DMS114 treated with DMSO at 0.1 percent for 48 hours (cell line): ENCODE results near the gene SNX15.

Source experiments
- DNase-seq: peaks from one replicate; lab custom pipeline; 2025; ENCODE audit not compliant: unreplicated experiment; lab: John Stamatoyannopoulos, UW

SNX15 gene

DNA sequence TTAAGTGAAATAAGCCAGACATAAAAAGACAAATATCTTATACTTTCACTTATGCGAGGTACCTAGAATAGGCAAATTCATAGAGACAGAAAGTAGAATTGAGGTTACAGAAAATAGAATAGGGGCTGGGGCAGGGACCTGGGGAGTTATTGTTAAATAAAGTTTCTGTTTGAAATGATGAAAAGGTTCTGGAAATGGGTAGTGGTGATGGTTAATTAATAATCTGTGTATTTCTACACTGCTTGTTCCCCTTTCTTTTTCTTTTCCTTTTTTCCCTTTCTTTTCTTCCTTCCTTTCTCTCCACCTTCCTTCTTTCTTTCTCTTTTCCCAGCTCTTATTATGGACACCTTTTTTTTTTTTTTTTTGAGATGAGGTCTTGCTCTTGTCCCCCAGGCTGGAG lies 28.3 kb downstream of the SNX15 start:
- DNase-seq = no peak

DNA sequence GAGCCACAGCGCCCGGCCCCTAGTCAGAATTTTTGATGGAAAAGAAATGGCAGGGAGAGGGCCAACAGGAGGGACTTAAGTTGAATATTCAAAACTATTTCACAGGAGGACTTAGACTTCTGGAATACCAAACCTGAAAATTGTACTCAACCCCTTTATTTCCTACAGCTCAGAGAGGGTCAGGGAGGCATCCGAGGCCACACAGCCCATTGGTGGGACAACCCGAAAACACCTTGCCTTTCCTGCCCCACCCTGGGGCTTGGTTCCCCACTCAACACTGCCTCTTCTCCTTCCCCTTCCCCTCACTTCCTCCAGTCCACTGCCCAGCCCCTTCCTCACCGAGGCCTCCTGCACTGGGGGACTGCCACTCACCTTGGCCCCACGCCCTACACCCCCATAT lies 29.8 kb downstream of the SNX15 start:
- no peak for DNase-seq

DNA sequence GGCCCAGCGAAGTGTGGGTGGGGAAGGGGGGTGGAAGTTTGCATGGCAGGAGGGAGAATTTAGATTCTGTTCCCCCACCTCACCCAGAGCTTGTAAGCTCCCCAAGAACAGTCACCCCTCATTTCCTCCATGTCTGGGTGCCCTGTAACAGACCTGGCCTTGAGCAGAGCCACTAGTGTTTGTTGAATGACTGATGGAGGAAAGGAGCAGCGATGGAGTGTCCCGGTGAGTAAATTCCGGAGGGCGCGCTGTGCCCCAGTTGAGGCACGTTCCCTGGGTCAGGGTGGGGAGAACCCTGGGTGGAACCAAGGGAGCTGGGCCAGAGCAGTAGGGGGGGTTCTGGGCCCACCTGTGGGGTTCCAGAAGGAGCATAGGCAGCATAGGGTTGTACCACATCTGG lies 30.3 kb downstream of the SNX15 start:
- no peak for DNase-seq

DNA sequence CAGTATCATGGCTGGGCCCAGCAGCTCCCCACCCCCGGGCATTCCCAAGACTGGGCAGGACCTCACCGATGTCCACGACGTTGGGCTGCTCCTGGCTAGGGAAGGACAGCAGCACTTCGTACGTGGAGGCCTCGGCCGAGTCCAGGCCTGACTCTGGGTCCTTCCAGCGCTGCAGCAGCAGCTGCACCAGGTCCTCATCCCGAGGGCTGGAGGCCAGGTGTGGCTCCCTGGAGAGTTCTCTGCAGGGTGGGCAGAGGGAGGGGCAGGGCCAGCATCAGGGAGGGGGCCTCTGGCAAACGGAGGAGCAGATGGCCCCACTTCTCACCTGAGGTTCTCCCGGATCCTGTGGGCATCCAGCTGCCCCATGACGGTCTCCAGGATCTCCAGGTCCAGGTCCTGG lies 30.8 kb downstream of the SNX15 start:
- DNase-seq = no peak

DNA sequence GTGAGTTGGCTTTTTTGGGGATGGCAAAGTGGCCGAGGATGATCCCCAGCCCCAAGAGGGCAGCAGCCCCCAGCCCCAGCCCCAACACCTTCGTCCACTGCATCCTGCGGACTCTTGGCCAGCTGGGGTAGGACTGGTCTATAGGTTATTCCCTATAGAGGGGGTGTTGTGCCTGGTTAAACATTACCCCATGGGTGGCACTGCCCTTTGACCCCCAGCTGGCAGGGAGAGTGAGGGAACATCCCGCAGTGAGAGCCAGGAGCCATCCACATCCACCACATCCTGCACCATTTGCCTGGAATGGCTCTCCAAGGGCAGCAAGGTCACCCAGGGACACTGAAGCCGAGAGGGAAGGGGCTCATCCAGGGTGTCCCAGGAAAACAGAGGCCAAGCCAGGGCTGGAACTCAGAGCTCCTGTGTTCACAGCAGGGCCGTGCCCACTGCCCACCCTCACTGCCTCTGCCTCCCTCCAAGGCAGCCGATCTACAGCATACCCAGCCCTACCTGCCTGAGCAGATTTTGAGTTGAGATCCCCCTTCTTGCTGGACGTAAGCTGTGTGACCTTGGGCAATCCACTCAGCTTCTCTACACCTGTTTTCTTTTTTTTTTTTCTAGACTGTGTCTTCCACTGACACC lies 31.3 kb downstream of the SNX15 start, which contains the start of gene NAALADL1:
TSS of gene NAALADL1 (minus strand) at position 135 of the 636 bp plus-strand sequence. CDS start at position 103, 32 bp downstream.
- no peak for DNase-seq

DNA sequence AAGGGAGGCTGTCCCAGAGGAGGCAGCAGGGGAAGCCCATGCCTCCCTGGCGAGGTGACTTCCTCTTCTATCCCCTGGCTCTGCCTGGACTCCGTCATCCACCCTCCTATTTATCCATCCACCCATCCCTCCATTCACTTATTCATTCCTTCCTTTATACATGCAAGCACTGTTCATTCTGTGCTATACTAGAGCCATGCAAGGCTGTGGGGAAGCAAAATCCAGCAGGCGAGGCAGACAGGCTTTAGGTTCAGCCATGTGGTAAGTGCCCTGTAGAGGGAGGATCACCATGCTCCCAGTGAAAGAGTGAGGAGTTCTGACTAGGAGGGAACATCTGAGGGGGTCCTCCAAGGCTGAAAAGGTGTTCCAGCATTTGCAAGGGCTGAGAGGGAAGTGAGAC lies 32.3 kb downstream of the SNX15 start:
- no peak for DNase-seq

DNA sequence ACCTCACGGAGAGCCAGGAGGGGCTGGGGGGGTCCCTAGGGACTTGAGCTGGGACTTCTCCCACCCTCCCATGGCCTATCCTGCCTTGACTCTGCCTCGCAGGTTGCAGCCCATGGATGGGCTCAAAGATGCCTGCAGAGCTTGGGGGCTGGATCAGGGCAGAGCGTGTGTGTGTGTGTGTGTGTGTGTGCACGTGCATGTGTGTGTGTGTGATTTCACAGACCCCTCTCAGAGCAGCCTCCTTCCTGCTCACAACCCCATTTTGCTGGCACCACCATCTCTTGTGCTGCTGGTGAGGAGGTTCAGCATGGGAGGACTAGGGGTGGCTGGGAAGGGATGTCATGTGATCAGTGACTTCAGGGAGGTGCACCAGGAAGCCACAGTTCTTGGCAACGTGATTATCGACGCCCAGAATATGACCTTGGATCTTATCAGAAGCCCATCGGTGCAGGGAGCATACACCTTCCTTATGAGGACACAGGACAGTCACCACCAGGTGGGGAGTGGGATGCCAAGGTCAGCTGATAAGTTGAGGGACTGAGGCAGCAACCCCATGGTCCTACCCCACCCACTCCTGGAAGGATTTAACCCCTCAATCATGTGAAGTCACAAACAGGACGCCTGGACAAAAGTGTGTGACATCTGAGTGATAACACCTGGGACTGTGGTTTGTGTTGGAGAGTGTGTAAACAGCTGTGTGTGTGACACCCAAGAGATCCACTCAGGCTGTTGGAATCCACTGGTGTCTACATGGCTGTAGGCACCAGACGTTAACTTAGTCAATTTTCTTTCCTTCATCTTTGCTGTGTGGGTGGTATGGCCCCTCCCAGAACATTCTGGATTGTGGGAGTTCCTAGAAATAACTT lies 33.0 kb downstream of the SNX15 start:
- no peak for DNase-seq

DNA sequence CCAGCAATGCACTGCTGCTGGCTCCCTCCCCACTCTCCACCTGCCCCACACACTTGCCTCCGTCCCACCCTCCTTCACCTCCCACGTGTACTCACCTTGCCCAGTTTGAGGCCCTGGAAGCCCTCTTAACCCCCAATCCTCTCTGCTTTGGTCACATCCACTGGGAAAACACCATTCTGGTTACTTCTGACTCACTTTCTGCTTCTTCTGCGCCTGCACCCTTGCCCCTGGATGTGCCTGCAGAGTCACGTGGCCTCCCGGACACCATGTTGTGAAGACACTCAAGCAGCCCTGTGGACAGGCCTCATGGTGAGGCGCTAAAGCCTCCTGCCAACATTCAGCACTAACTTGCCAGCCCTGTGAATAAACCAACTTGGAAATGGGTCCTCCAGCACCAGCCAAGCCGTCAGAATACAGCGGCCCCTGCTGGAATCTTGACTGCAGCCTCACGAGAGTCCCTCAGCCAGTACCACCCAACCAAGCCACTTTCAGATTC lies 33.7 kb downstream of the SNX15 start:
- no peak for DNase-seq

DNA sequence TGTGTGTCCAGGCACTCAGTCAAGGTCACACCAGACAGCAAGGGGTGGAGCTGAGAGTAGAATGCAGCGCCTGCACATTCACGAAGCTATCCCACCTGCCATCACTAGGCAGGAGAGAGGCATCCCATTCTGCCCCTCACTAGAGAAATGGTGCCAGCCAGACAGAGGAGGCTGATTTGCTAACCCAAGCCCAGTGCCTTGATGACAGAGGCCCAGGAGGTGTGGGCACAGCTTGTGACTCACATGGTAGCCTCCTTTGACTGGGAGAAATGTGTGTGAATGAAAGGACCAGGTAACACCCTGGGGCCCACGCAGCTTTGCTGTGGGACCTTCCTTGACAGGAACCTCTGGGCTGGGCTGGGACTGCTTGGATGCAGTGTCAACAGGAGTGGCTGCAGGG lies 36.3 kb downstream of the SNX15 start:
- DNase-seq = no peak

DNA sequence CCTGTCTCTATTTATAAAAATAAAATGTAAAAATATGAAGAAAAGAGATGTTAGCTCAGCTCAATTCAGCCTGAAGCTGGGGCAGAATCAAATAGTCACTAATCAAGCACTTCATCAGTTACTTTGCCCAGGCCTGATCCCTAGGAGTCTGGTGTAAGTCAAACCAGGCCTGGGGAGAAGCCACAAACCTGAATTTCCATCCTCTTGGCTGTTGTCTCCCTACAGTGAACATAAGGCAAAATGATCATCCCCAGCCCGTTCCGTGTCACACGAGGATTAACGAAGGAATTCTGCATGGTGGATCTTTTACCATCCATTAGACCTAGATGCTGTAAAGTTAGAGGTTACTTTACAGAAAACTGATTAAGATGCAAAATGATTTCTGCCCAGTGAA lies 37.6 kb downstream of the SNX15 start:
- DNase-seq = no peak

DNA sequence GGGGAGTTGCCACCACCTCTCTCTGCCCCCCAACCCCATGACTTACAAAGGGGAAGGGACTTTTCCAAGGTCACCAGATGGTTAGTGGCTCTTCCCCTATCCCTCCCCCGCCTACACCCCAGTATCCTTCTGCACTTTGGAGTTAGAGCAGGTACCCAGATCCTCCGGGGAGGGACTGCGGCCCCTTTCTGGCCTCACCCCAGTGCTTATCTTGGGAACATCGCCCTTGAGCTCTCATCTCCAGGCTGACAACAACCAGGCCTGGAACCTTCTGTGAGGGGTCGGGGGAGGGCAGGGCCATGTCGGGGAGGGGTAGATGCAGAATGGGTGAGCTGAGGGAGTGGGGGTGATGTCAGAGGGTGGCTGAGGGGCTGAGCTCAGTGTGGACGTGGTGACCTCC lies 38.6 kb downstream of the SNX15 start:
- no peak for DNase-seq

DNA sequence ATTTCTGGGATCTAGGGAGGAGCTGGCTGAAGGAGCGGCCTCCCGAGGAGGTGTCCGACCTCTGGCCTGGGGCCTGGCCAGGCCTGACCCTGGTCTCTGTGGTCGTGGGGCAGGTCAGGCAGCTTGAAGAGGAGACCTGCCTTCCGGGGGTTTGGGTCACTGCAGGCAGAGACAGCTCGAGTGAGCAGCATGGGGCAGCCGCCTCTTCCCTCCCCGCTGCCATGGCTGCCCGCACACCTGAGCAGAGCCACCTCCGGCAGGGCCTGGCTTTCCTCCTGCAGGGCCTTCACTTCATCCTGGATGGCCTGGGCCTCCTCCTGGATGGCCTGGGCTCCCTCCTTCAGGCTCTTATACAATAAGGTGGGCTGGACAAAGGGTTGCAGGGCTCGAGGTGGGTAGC lies 39.1 kb downstream of the SNX15 start:
- DNase-seq = no peak

DNA sequence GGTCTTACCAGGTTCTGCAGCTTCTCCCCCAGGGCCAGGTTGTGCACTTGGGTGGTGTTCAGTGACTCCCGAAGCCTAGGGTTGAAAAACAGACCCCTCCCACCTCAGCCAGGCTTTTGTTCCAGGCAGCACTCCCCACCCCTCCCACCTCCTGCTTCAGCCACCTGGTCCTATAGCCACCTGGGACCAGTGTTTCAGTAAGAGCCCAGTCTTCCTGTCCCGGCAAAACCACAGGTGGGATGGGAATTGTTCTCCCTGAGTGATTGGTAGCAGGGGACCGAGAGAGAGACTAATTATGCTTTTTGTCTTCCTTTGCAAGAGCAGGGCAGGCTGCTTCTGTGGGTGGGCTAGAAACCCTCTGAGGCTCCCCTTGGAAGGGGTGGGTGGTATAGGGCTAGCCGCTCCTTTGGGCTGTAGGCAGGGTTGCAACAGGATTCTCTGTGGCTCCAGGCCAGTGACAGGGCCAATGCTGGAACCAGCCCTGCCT lies 39.6 kb downstream of the SNX15 start:
- DNase-seq = no peak

DNA sequence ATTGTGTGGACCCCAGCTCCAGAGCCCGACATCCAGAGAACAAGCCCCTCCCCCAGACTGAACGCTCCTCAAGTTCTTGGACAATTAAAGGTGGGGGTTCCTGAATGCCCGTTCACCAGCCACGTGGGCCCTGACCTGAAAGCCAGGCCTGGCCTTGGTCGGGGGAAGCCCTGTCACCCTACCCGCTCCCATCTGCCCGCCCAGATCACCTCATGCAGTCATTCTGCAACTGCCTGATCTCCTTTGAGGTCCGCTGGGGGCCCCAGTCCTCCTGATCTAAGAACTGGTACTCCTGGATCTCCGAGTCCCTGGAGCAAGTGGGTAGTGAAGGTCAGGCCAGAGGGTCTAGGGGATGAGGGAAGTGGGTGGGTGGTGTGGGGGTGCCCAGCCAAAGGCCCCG lies 40.2 kb downstream of the SNX15 start:
- no peak for DNase-seq

DNA sequence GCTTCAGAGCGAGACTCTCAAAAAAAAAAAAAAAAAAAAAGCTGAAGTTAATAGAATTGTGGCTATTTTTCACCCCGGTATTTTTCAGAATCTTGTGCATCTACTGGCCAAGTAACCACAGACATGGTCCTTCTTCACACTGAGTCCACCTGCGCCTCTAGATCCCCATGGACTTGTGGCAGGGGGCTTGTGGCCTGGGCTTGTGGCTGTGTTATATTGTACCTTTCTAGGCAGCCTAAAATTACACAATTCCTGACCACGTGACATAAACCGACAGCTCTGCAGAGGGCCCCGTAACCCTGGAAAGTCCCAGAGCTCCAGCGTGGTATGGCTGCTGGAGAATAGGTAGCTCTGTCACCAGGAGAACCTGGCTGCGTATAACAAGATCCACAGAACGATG lies 42.0 kb downstream of the SNX15 start:
- DNase-seq = no peak

DNA sequence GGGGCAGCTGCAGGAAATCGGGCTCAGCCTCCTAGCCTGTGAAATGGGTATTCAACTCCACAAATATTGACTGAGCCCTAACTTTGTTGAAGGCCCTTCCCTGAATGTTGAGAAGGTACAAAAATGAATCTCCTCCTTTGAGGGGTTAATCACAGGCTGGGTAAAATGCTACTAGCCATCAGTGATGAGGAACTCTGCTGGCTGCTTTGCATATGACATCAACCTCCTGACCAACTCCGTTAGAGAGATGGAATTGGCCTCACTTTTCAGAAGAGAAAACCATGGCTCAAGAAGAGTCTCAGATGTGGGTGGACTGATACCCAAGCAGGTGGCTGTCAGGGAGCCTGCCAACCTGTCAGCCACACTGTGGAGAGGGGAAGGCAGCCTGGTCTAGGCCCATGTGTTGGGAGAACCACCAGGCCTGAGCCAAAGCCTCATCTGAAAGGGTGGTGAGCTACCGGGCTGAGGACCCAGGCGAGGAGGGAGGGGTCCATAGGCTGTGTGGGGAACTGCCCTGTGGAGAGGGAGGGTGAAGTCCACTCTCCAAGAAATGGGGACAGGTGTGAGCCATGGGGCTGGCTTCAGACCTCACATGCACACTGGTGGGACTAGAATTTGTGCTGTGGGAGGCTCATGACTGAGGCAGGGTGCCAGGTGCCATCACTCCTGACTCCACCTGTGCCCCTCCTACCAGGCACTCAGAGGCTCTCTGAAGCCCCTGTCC lies 44.8 kb downstream of the SNX15 start:
- DNase-seq = no peak

DNA sequence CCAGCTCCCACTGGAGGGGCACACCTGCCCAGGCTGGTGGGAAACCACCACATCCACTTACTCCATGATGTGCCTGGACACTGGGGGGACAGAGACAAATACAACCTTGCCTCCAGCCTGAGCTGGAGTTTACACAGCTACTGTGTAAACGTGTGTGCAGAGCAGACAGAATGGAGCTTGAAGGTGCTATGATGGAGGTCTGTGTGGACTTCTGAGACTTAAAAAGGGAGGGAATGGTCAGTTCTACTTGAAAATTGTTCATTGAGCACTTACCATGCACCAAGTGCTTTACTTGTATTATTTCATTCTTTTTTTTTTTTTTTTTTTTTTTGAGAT lies 45.4 kb downstream of the SNX15 start:
- no peak for DNase-seq

DNA sequence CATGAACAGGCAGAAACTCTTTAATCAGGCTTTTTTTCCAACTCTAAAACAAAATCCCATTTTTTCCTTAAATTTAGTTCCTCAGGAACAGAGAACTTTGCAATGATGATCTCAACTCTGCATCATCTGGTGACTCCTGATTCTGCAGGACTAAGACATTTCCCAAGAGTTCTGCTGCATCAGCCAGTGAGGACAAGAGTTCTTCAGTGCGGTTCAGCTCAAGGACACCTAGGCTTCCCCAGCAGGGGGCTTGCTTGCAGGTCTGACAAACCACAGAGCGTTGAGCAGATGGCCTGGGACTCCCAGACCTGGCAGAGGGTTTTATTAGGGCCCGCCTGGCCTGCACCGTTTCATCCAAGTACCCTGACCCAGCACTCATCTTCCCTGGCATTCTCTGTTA lies 50.2 kb downstream of the SNX15 start:
- DNase-seq = peak; percentile 17

DNA sequence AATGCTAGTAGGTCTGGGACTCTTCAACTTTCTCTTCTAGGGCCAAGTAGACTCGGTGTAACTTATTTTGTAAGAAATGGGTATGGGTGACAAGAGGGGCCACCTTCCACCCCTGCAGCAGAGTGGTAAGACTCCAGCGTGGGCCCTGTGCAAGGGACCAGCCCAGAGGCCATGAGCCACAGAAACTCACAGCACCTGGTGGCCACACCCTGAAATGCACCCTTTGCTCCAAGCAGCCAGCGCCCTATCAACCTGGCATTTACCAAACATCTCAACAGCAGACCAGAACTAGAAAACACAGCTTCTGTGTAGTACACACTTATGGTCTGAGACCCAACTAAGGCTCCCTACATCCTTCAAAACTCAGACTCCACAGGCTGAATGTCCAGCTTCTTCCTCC lies 50.9 kb downstream of the SNX15 start:
- DNase-seq = peak; percentile 28

DNA sequence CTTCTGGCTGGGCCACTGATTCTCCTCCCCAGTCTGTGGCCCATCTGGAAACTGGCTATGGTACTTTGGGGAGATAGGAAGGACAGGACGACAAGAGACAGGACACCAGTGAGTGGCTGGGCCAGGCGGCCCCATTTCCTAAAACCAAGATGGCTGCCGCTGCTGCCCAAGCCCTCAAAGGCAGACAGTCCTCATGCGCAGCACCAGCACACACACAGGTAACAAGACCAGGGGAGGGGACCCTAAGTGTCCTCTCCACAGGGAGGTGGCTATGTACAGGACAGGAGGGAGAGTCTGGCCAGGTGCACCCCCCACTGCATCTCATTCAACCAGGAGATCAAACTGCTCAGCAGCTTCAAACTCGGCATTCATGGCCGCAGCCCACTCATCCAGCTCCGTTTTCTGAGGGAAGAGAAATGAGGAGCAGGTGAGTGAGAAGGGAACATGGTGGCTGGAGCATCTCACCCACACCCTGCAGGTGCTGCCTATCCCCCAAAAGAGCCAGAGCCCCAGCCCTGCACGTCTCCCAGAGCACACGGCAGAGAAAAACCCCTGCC lies 51.6 kb downstream of the SNX15 start:
- no peak for DNase-seq

DNA sequence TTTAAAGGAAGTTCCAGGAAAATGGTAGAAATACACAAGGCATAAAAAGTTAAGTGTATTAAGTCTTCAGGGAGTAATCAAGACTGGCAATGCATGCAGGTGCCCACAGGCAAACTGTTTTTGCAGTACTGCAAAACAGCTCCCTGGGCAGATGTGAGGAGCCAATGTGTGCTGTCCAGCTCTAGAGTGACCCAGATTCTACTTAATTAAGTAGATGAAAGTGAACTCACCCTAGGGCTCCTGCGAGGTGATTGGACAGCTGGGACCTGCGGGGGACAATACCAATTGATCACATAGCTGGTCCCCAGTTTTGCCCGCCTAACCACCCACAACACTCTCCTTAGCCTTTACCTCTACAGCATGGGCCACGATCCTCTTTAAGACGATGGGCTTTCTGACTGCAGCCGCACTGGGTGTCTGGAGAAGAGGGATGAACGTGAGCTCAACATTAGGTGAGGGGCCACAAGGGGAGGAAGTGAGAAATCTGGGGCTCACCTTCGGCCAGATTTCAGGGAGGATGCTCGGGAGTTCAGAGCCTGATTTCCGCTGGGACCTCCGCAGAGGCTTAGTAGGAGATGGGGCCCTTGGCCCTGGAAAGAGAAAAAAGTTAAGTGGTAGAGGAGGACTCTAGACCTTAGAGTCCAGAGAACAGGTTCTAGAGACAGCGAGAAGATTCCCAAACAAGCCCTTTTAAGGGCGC lies 56.0 kb downstream of the SNX15 start:
- no peak for DNase-seq
